Sigmoid colon (tissue), 7 donors: ENCODE data around the gene MYL9. TPM values are rescaled to one million over a fixed set of nuclear protein-coding genes. Genes with fewer than 3 reads are reported as not detected.

Experiments
- DNase-seq: peaks from one replicate; pipeline ENCODE4 v3.0.0-alpha.2; 2019
- H3K27ac ChIP-seq, 4 donors: fragments of 200-600 bp; sonication (generic); one replicate each; pipeline ENCODE4 v1.5.1; 2016 to 2019; ENCODE audit warnings: mild to moderate bottlenecking in 1 of 4
- H3K27me3 ChIP-seq, 3 donors: fragments of 200-600 bp; sonication (generic); one replicate each; pipeline ENCODE4 v1.5.1; 2019; ENCODE audit warnings: mild to moderate bottlenecking in 1 of 3
- H3K36me3 ChIP-seq, 4 donors: fragments of 200-600 bp; sonication (generic); one replicate each; pipeline ENCODE4 v1.5.1; 2016 to 2019
- H3K4me1 ChIP-seq, 4 donors: fragments of 200-600 bp; sonication (generic); one replicate each; pipeline ENCODE4 v1.5.1; 2017 to 2019
- H3K4me3 ChIP-seq, 4 donors: fragments of 200-600 bp; sonication (generic); one replicate each; pipeline ENCODE4 v1.5.1; 2017 to 2019; ENCODE audit warnings: mild to moderate bottlenecking in 2 of 4, moderate library complexity in 1 of 4
- H3K9me3 ChIP-seq, 4 donors: fragments of 200-600 bp in 3 of 4; sonication (generic) in 3 of 4; one replicate each; pipeline versions ENCODE4 v1.5.1 to v1.6.1; 2013 to 2019
- EP300 ChIP-seq, 4 donors: sonication (generic); formaldehyde crosslinking; IDR thresholded peaks; one replicate each; pipeline ENCODE4 v1.6.1; 2017; ENCODE audit warnings: antibody characterized with exemption in 4 of 4
- POLR2A ChIP-seq, 2 donors: fragments of 450-650 bp; IDR thresholded peaks; one replicate each; pipeline ENCODE4 v1.6.1; 2016; ENCODE audit warnings: antibody characterized with exemption in 2 of 2, mild to moderate bottlenecking in 2 of 2, moderate library complexity in 2 of 2
- POLR2AphosphoS5 ChIP-seq, 4 donors: sonication (generic); formaldehyde crosslinking; IDR thresholded peaks; one replicate each; pipeline ENCODE4 v1.6.1; 2017; ENCODE audit warnings: antibody characterized with exemption in 4 of 4
- WGBS, 2 donors: extraction: QIAGEN DNeasy Blood & Tissue Kit; methylation state at CpG; one replicate each; pipeline ENCODE4 v1.1.7; 2013; 5-methylcytosine and 5-hydroxymethylcytosine counted together
- intact Hi-C: fragments of 100-400 bp; cut with DNase I; formaldehyde crosslinking; loops from one replicate; pipeline ENCODE4 v1.15.1; 2023
- polyA plus RNA-seq, 3 donors: library from polyadenylated mRNA; stranded (reverse); fragments of 200-250 nt; gene quantifications; one replicate each; pipeline ENCODE4 v1.2.3, GENCODE V29; 2013
- total RNA-seq, 4 donors: library from RNA; depleted of rRNA; stranded (reverse); fragments of >200 nt; gene quantifications; one replicate each; pipeline ENCODE4 v1.1.0, GENCODE V29; 2016
- TF ChIP-seq, protein P1 (sequence below), 4 experiments: fragments of 450-650 bp in 3 of 4; fragments of 200-600 bp in 1 of 4; IDR thresholded peaks; one replicate each; pipeline ENCODE4 v1.5.1; 2016 to 2019; ENCODE audit warnings: antibody characterized with exemption in 4 of 4, mild to moderate bottlenecking in 3 of 4, moderate library complexity in 2 of 4
- donor health status: healthy with polysubstance abuse.
- donor health status: Bipolar disorder and iron deficiency.
- donor health status: healthy.

The MYL9 gene
- total and polyA plus RNA-seq, 7 donors, result 26.4 to 2,082 (median 1,167) TPM

DNA sequence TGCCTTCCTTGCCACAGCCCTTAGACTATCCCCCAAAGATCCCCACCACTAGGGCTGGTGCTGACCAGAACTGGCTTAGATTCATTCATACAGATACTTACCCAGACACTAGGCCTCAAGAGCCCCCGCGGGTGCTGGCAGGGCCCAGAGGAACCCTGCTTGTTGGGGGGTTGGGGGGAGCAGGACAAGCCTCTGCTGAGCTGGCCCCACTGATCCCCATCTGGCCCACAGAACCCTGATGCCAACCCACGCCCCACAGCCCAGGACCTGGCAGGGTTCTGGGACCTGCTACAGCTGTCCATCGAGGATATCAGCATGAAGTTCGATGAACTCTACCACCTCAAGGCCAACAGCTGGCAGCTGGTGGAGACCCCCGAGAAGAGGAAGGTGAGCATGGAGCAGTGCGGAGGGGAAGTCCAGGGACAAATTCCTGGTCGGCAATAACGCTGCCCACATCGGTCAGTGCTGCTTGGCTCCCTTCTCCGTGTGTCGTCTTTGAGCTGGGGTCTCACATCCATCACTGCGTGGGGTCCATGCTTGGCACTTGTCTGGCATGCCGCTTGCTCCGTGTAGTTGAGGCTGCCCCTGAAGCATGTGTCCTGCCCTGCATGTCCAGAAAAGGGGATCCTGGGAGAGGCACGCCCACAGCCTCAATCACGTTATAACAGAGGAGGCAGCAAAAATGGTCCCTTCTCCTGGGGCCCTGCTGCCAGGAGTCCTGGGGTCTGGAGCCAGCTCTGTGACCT lies 15.5 kb upstream of the MYL9 start:
- 94 to 96% methylated on average over 17 of the region's 17 CpGs for WGBS, 2 donors
- intact Hi-C loops, result loop anchor here (2.0 kb wide), 1 partner anchor 15 kb away; the partner anchor contains the start of gene MYL9

DNA sequence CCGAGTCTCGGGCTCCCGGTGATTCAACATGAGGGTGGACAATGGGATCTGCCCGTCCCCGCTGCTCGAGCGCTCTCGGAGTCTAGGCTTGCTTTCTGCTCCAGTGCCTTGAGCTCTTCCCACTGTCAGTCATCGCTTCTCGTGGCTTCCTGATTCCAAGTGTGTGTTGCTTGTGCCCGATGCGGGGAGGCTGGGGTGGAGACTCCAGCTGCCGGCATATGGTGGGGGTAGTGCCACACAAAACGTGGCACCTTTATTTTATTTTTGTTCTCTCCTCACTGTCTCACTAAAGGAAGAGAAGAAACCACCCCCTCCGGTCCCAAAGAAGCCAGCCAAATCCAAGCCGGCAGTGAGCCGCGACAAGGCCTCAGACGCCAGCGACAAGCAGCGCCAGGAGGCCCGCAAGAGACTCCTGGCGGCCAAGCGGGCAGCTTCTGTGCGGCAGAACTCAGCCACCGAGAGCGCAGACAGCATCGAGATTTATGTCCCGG lies 14.8 kb upstream of the MYL9 start:
- 94 to 96% methylated on average over 29 of the region's 29 CpGs for WGBS, 2 donors
- no peaks in the 10 kb centered on the region for H3K27me3 ChIP-seq
- peaks cover 0 to 55% (median 52%) of the 10 kb centered on the region in 4 donors for H3K4me1 ChIP-seq
- peak overlapping the region; percentile 76 to 86 (median 83) for H3K27ac ChIP-seq
- peaks cover 14 to 53% (median 40%) of the 10 kb centered on the region in 4 donors for H3K36me3 ChIP-seq
- peak; percentile 76 for DNase-seq
- H3K9me3 ChIP-seq, result no peaks in the 10 kb centered on the region
- H3K4me3 ChIP-seq, result peak overlapping the region in 1 of 4 donors; percentile 19
- TF ChIP-seq, protein P1, sequence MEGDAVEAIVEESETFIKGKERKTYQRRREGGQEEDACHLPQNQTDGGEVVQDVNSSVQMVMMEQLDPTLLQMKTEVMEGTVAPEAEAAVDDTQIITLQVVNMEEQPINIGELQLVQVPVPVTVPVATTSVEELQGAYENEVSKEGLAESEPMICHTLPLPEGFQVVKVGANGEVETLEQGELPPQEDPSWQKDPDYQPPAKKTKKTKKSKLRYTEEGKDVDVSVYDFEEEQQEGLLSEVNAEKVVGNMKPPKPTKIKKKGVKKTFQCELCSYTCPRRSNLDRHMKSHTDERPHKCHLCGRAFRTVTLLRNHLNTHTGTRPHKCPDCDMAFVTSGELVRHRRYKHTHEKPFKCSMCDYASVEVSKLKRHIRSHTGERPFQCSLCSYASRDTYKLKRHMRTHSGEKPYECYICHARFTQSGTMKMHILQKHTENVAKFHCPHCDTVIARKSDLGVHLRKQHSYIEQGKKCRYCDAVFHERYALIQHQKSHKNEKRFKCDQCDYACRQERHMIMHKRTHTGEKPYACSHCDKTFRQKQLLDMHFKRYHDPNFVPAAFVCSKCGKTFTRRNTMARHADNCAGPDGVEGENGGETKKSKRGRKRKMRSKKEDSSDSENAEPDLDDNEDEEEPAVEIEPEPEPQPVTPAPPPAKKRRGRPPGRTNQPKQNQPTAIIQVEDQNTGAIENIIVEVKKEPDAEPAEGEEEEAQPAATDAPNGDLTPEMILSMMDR (IDR thresholded peaks at IDR 0.05), result peak in 2 of 4 experiments; percentile 27 to 40
- peak in 2 of 4 donors; percentile 3 to 25 for TF ChIP-seq POLR2AphosphoS5 (IDR thresholded peaks at IDR 0.05)
- TF ChIP-seq POLR2A (IDR thresholded peaks at IDR 0.05), result no peak
- TF ChIP-seq EP300 (IDR thresholded peaks at IDR 0.05), result no peak
- intact Hi-C loops, result loop anchor here (2.0 kb wide), 1 partner anchor 14 kb away; the partner anchor contains the start of gene MYL9

More for the DNA sequence above, 15.5 kb upstream of the MYL9 start:
- TF ChIP-seq EP300 (IDR thresholded peaks at IDR 0.05), result no peak
- no peak for TF ChIP-seq POLR2AphosphoS5 (IDR thresholded peaks at IDR 0.05)
- TF ChIP-seq POLR2A (IDR thresholded peaks at IDR 0.05), result no peak
- TF ChIP-seq, protein P1 (IDR thresholded peaks at IDR 0.05), result no peak
- no peak for DNase-seq
- H3K27me3 ChIP-seq, result no peaks in the 10 kb centered on the region
- peaks cover 0 to 61% (median 57%) of the 10 kb centered on the region in 4 donors for H3K4me1 ChIP-seq
- peaks cover 14 to 58% (median 40%) of the 10 kb centered on the region in 4 donors for H3K36me3 ChIP-seq
- H3K27ac ChIP-seq, result peak overlapping the region; percentile 76 to 86 (median 83)
- H3K9me3 ChIP-seq, result no peaks in the 10 kb centered on the region
- H3K4me3 ChIP-seq, result no peak overlapping the region

DNA sequence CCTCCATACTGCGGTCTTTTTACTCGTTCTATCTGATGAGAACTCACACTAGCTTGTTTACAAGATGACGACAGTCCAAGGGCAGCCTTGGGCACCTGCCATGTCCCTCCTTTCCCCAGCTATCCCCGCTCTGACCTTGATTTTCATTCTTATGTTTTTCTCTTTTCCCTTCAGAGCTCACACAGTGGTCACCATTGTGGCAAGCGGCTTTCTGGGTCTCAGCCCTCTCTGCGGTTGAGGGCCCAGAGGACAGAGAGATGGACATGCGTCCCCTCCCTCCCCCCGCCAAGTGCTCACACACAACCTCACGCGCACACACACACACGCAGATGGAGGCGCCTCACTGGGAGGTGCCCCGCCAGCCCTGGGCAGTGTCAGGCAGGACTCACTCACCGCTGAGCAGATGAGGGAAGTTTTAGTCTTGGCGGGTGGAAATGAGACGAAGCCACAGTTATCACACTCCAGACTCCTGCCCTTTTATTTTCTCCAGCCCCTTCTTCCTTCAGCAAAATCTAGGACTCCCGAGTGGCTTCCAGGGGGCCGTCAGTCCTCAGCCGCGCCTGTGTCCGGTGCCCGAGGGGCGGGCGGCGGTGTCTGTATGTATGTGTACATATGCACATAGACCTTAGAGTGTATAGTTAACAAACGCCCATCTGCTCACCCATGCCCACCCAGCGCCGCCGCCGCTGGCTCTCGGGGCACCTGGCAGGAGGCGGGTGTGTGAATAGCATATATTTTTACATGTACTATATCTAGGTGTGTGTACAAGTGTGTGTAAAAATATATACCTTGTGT lies 13.8 kb upstream of the MYL9 start:
- TF ChIP-seq, protein P1 (IDR thresholded peaks at IDR 0.05), result no peak
- TF ChIP-seq POLR2AphosphoS5 (IDR thresholded peaks at IDR 0.05), result peak; percentile 42 to 57 (median 50)
- peak overlapping the region; percentile 76 to 86 (median 83) for H3K27ac ChIP-seq
- peak overlapping the region in 1 of 4 donors; percentile 13 for H3K4me3 ChIP-seq
- no peaks in the 10 kb centered on the region for H3K9me3 ChIP-seq
- WGBS, 2 donors, result 91 to 93% methylated on average over 32 of the region's 32 CpGs
- H3K27me3 ChIP-seq, result no peaks in the 10 kb centered on the region
- intact Hi-C loops, result loop anchor here (2.0 kb wide), 1 partner anchor 13 kb away; the partner anchor contains the start of gene MYL9
- DNase-seq, result peak; percentile 89
- peaks cover 0 to 48% (median 43%) of the 10 kb centered on the region in 4 donors for H3K4me1 ChIP-seq
- H3K36me3 ChIP-seq, result peaks cover 14 to 51% (median 37%) of the 10 kb centered on the region in 4 donors

DNA sequence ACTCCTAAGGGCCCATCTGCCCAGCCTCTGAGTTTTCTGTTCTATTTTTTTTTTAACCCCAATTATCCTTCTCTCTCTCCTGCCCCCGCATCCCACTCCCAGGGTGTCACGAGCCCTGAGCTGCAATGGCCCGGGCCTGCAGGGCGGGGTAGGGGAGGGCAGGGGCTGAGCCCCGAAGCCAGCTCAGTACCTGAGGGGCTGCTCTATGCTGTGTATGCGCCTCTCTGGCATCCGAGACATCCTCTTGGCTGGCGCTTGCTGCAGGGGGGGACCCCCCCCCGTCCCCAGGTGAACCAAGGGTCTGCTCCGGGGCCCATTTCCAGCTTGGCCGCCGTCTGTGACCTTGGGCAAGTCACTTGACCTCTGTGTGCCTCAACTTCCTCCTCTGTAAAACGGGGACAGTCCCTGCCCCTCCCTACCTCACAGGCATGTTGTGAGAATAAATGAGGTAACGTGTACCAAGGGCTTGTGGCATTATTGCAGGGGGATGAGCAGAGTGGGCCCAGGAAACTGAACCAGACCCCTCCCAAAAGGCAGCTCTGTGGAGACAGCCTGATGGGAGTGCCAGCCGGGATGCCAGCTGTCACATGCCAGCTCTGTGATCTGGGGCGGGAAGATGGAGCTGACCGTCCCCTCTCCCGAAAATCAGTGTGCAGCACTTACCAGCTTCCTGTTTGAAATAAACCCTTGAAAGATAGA lies 13.0 kb upstream of the MYL9 start:
- Histone ChIP-seq H3K4me1 (peaks cover 0 to 41% (median 36%) of the 10 kb centered on the region in 4 donors), H3K9me3 (no peaks in the 10 kb centered on the region), H3K36me3 (peaks cover 14 to 51% (median 31%) of the 10 kb centered on the region in 4 donors), H3K4me3 (no peak overlapping the region), H3K27ac (peak overlapping the region; percentile 76 to 86 (median 83)), H3K27me3 (no peaks in the 10 kb centered on the region)
- intact Hi-C loops, result no loop called here
- no peak for DNase-seq
- TF ChIP-seq, protein P1 (IDR thresholded peaks at IDR 0.05), result no peak
- WGBS, 2 donors, result 90 to 91% methylated on average over 18 of the region's 18 CpGs
